GM13976 (cell line): ENCODE data around the gene MIGA2.

ENCODE experiments used
- DNase-seq: peaks from one replicate; pipeline ENCODE4 v3.0.0; 2012; ENCODE audit warnings: low spot score
- in situ Hi-C: fragments of 300-500 bp; cut with MboI; formaldehyde crosslinking; loops from one replicate; pipeline ENCODE4 v1.12.0; 2022; ENCODE audit warnings: low sequenced_read_pairs, mixed read lengths, inconsistent platforms; ENCODE audit not compliant: unreplicated experiment
- TF ChIP-seq, protein P1 (sequence below): IDR thresholded peaks from 2 replicates; pipeline ENCODE4 v1.5.1; 2012; ENCODE audit warnings: borderline replicate concordance, mild to moderate bottlenecking; ENCODE audit not compliant: insufficient read depth; ENCODE audit errors: extremely low read depth, missing control alignments, control extremely low read depth

Gene MIGA2

DNA sequence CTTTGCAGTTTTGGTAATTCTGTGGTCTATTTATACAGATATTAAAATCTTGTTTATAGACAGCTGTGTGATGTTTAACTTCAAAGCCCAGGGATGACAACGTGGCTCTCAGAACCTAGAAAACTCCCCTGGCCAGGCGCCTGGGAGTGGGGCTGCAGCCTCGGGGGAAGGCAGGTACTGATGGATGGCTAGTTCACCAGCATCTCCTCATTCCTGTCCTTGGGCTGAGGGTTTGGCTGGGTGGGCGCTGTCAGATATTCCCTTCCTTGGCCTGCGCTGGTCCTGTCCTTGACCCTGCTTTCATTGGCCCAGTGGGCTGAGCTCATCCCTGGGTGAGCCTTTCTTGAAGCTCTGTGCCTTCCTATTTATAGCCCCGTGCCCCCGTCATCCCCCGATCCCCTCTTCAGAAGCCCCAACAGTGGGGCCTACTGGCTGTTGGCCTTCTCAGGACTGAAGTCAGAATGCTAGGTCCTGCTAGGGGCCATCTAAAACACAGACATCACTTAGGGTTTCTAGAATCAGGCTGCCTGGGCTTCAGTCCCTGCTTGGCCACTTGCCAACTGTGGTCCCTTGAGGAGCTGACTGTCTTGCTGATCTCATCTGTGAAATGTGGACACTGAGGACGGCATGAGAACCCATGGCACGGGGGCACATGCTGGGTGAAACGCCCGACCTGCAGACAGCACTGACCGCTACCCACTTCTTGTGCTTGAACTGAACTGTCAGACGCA, 29.2 kb upstream of the MIGA2 start:
- DNase-seq, result no peak
- in situ Hi-C loops, result no loop called here
- TF ChIP-seq, protein P1, sequence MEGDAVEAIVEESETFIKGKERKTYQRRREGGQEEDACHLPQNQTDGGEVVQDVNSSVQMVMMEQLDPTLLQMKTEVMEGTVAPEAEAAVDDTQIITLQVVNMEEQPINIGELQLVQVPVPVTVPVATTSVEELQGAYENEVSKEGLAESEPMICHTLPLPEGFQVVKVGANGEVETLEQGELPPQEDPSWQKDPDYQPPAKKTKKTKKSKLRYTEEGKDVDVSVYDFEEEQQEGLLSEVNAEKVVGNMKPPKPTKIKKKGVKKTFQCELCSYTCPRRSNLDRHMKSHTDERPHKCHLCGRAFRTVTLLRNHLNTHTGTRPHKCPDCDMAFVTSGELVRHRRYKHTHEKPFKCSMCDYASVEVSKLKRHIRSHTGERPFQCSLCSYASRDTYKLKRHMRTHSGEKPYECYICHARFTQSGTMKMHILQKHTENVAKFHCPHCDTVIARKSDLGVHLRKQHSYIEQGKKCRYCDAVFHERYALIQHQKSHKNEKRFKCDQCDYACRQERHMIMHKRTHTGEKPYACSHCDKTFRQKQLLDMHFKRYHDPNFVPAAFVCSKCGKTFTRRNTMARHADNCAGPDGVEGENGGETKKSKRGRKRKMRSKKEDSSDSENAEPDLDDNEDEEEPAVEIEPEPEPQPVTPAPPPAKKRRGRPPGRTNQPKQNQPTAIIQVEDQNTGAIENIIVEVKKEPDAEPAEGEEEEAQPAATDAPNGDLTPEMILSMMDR, result no peak

DNA sequence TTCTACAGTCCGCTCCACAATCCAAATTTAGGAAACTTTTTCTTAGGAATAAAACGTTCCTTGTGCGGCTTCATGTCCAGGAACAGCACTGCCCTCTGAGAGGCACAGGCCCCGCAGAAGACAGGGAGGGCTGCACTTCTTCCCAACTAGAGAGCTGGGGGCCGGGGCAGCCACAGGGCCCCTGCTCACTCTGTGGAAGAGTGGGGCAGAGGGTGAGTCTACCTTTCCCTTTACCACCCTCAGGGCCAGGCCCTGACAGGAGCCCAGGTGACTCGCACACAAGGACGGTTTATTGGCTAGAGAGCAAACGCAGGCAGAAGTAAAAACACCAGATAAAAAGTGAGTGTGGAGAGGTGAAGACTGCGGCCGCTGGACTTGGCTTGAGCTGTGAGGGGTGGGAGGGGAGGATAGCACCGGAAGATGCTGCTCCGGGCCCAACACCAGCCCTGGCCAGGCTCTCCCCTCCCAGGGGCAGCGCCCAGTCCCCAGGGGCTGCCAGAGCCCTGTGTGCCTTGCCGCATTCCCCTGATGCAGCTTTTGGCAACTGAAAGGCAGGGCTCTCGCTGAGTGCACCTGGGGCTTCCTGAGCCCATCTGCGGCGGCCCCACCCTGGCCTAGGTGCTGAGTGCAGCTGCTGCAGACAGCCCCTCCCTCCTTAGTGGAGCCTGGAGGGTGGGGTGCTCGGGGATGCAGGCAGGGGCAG, 28.5 kb upstream of the MIGA2 start:
- in situ Hi-C loops, result no loop called here

DNA sequence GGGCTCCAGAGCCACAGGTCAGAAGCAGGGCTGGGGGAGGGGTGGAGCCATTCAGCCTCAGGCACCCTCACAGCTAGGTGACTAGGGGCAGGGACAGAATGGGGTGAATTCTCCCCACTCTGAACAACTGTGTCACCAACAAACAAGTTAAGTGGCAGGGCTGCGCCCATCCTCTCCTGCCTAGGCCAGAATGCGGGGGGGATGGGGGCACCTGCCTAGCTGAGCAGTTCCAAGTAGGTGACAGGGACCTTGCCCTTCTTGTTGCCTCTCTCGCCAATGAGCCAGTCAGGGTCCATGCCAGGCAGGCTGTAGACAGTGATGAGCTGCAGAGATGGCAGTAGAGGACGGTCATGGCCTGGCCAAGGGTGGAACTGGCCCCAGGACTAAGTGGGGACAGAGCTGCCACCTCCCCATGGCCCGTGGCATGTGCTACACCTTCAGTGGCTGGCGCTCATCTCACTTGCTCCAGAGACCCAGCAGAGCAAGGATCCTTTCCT, 27.9 kb upstream of the MIGA2 start:
- in situ Hi-C loops, result no loop called here
- TF ChIP-seq, protein P1, result no peak
- no peak for DNase-seq

More for the DNA sequence above, 28.5 kb upstream of the MIGA2 start:
- peak; percentile 32 for DNase-seq
- TF ChIP-seq, protein P1, result no peak

GRCh38 chr9:129008986-129009583, 27.3 kb upstream of the MIGA2 start:
- in situ Hi-C loops, result no loop called here
- peak; percentile 28 for DNase-seq
- TF ChIP-seq, protein P1, result no peak

DNA sequence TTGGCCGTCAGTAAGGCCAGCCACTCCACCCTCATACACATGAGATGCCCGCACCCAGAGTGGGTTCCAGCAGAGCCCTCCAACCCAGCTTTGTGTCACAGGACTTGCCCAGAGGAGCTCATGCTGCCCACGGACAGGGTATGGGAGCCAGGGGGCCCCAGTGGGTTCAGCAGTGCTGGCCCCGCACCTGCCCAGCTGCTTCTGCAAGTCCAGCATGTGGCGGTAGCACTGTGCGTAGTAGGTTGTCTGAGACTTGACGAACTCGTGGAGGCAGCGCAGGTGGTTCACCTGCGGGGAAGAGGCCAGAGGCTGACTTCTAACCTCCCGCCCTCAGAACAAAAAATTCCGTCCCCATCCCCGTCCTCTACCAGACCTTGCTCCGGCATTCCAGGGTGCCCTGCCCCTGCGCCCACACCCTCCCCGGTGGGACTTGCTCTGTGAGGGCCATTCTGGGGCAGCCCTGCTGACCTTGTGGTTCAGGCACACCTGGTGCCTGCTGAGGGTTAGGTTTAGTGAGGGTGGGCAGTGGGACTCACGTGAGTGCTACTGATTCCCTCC, 26.8 kb upstream of the MIGA2 start:
- TF ChIP-seq, protein P1, result no peak
- DNase-seq, result peak; percentile 21
- in situ Hi-C loops, result no loop called here

DNA sequence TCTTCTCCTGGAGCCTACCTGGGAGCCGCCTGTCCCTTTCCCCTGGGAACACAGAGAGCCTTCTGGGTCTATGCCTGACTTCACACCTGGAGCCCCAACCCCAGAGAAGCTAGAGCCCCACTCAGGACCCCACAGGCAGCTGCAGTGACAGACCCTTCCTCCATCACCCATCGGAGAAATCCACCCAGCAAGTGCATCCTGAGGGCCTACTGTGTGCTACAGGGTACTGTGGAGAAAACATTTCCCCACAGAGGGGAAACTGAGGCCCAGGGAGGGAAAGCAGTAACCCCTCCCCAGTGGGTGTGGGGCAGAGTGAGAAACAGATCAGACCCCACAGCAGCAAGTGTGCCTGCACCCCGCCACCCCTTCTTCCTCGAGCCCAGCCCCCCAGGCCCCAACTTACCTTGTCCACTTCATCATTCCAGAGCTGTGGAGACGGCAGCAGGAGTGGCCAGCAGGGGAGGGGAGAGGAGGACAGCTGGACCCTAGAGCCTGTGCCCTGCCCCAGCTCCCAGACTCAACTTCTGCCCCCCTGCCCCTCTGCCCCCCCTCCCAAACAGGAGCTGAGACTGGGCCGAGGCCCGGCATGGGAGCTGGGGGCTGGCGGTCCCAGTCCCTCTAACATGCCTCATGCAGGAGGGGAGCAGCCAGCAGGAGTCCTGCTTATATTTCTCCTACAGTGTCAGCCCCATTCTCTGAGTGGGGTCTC, 26.0 kb upstream of the MIGA2 start:
- TF ChIP-seq, protein P1, result no peak
- in situ Hi-C loops, result no loop called here

More for the DNA sequence above, 26.0 kb upstream of the MIGA2 start:
- DNase-seq, result peak; percentile 35
